Measurements from ENCODE around the gene NDUFS1.

DNA sequence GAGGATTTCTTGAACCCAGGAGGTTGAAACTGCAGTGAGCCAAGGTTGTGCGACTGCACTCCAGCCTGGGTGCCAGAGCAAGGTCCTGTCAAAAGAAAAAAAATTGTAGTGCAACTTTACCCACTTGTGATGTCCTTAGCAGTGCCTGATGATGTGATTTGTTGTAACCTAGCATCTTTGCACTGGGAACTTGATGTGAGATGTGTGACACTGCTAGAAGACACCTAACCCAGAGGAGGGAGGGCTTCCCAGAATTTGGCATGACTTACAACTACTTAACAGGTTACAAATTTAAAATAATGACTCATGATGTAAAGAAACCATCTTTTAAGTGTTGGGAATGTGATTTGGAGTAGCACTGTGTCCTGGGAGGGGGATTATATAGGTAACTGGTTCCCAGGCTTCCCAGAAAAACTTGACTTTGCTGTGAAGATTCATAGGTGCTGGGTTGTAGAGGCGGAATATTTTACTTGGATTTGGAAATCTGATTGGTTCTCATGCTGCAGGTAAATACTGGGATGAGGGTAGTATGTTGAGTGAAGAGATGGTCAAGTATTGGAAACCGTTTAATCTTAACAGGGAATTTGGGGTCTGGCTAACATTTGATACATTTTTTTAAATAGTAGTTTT, 4.1 kb upstream of the NDUFS1 start:
- no peak; the same call in 1 of the 2 replicates for TF ChIP-seq POLR2AphosphoS5 (IDR thresholded peaks at IDR 0.05; ENCODE audit: low read depth, low read length)
- no peak for TF ChIP-seq REST (IDR thresholded peaks at IDR 0.05; ENCODE audit: insufficient read depth in 1 of 2, low read depth in 2 of 2, low read length in 1 of 2)
- TF ChIP-seq SIN3A (IDR thresholded peaks at IDR 0.05; ENCODE audit: borderline replicate concordance, insufficient read depth, low read depth, low read length) = no peak
- no peak for TF ChIP-seq CTCF (IDR thresholded peaks at IDR 0.05)
- no peak for TF ChIP-seq TCF7L2 (IDR thresholded peaks at IDR 0.05; ENCODE audit: low read depth, low read length)

Measured in Panc1 (cell line).